K562 (cell line): ENCODE measurements around the gene PTPN11. TPM values are rescaled to one million over a fixed set of nuclear protein-coding genes. Genes with fewer than 3 reads are reported as not detected.

Experiments used
- ATAC-seq: fragments of 200-7000 bp; cut with Tn5 transposase; 3 replicates; pipeline ENCODE4 v1.9.1; 2020; ENCODE audit warnings: moderate library complexity
- BruUV-seq: library from RNA; stranded (reverse); fragments of 400-500 nt; replicated peaks from 2 replicates; lab custom pipeline; 2021; lab: Mats Ljungman, UMichigan
- CTCF ChIA-PET: fragments of 300-600 bp; formaldehyde crosslinking; extraction: SDS; loops from one replicate; lab custom pipeline; 2021; ENCODE audit warnings: low intra/inter-chr PET ratio; lab: Yijun Ruan, JAX
- POLR2A ChIA-PET: fragments of 300-600, 350-650 bp; sonication (Branson Sonifier 250); formaldehyde crosslinking; extraction: SDS; loops from one replicate; lab custom pipeline; 2021; ENCODE audit warnings: antibody characterized with exemption, inconsistent platforms; lab: Yijun Ruan, JAX
- DNase-seq, 4 experiments: peaks; one replicate each; pipeline versions ENCODE4 v3.0.0 to v3.0.0-alpha.2; 2011 to 2018; ENCODE audit warnings: low spot score in 3 of 4, mixed read lengths in 3 of 4; ENCODE audit errors: extremely low read depth in 1 of 4
- FAIRE-seq: peaks from 2 replicates; lab custom pipeline; 2011; peaks lifted over from hg19 to GRCh38; lab: Jason Lieb, UNC
- H2AFZ ChIP-seq: 2 replicates; pipeline ENCODE4 v1.6.0; 2011; ENCODE audit warnings: low read depth, low read length, control low read depth, inconsistent platforms
- H3K27ac ChIP-seq: fragments of 200-600 bp; 3 replicates; pipeline ENCODE4 v1.8.0; 2011; ENCODE audit warnings: low read depth, mild to moderate bottlenecking, control low read depth, inconsistent platforms, low read length, moderate library complexity, mixed read lengths; ENCODE audit errors: extremely low read depth
- H3K27me3 ChIP-seq, 2 experiments: fragments of 300-600 bp in 1 of 2; 2 replicates in 1 of 2; 3 replicates in 1 of 2; pipeline versions ENCODE4 v1.6.0 to v1.8.0; 2011; ENCODE audit warnings: inconsistent platforms in 2 of 2, low read length in 2 of 2, mild to moderate bottlenecking in 1 of 2, mixed read lengths in 1 of 2, moderate library complexity in 1 of 2; ENCODE audit not compliant: control insufficient read depth in 2 of 2, insufficient read depth in 2 of 2
- H3K36me3 ChIP-seq: fragments of 300-600 bp; 3 replicates; pipeline ENCODE4 v1.8.0; 2011; ENCODE audit warnings: mild to moderate bottlenecking, low read length, inconsistent platforms; ENCODE audit not compliant: control insufficient read depth, insufficient read depth
- H3K4me1 ChIP-seq, 2 experiments: fragments of 200-600 bp in 1 of 2; replicated peaks in 1 of 2; 2 replicates in 1 of 2; 3 replicates in 1 of 2; pipeline versions ENCODE4 v1.5.1 to v1.8.0; 2011; ENCODE audit warnings: inconsistent platforms in 2 of 2, low read length in 2 of 2, mild to moderate bottlenecking in 1 of 2, mixed read lengths in 1 of 2, moderate library complexity in 1 of 2; ENCODE audit not compliant: control insufficient read depth in 2 of 2, insufficient read depth in 2 of 2
- H3K4me2 ChIP-seq: 2 replicates; pipeline ENCODE4 v1.6.1; 2011; ENCODE audit warnings: low read length, control low read depth, inconsistent platforms, mixed read lengths; ENCODE audit not compliant: insufficient read depth
- H3K4me3 ChIP-seq: fragments of 200-600 bp; sonication (generic), shearing (Covaris generic); 2 replicates; pipeline ENCODE4 v1.5.1; 2016; ENCODE audit warnings: control low read depth, inconsistent platforms
- H3K79me2 ChIP-seq: fragments of 200-600 bp; 3 replicates; pipeline ENCODE4 v1.8.0; 2011; ENCODE audit warnings: low read length, inconsistent platforms; ENCODE audit not compliant: control insufficient read depth, insufficient read depth
- H3K9ac ChIP-seq, 2 experiments: 2 replicates each; pipeline versions ENCODE4 v1.6.0 to v1.6.1; 2011; ENCODE audit warnings: low read depth in 2 of 2, low read length in 2 of 2, control low read depth in 1 of 2, inconsistent platforms in 1 of 2, mild to moderate bottlenecking in 1 of 2, mixed read lengths in 1 of 2; ENCODE audit not compliant: insufficient read depth in 1 of 2
- H3K9me1 ChIP-seq: one replicate; pipeline ENCODE4 v1.6.0; 2011; ENCODE audit warnings: inconsistent platforms, mild to moderate bottlenecking, low read length, moderate library complexity; ENCODE audit not compliant: control insufficient read depth, insufficient read depth
- H3K9me3 ChIP-seq: replicated peaks from 2 replicates; pipeline ENCODE4 v1.5.1; 2011; ENCODE audit warnings: low read depth, low read length, inconsistent platforms; ENCODE audit not compliant: control insufficient read depth, insufficient read depth
- H4K20me1 ChIP-seq: replicated peaks from 2 replicates; pipeline ENCODE4 v1.6.1; 2011; ENCODE audit warnings: low read length, inconsistent platforms, mixed read lengths; ENCODE audit not compliant: control insufficient read depth, insufficient read depth
- CREBBP ChIP-seq: IDR thresholded peaks from one replicate; pipeline ENCODE4 v1.6.1; 2012; ENCODE audit warnings: low read depth, mild to moderate bottlenecking, control low read depth, inconsistent platforms, low read length
- ELK1 ChIP-seq: sonication (generic); formaldehyde crosslinking; IDR thresholded peaks from 2 replicates; pipeline ENCODE4 v1.8.1; 2022; ENCODE audit warnings: missing genetic modification reagents
- FOXO4 ChIP-seq: fragments of 450-650 bp; formaldehyde crosslinking; IDR thresholded peaks from 2 replicates; pipeline ENCODE4 v1.4.0; 2020; ENCODE audit warnings: mild to moderate bottlenecking, moderate library complexity
- GTF2A2 ChIP-seq: IDR thresholded peaks from 2 replicates; pipeline ENCODE4 v1.6.1; 2016; ENCODE audit warnings: mild to moderate bottlenecking, missing genetic modification characterization, missing compliant biosample characterization
- HMBOX1 ChIP-seq: sonication (generic); IDR thresholded peaks from 2 replicates; pipeline ENCODE4 v1.6.1; 2016
- HSF4 ChIP-seq: fragments of 250-450 bp; sonication (Bioruptor Pico); IDR thresholded peaks from 2 replicates; pipeline ENCODE4 v2.1.2; 2022; ENCODE audit warnings: mild to moderate bottlenecking, moderate library complexity, borderline replicate concordance
- L3MBTL2 ChIP-seq: fragments of 450-650 bp; IDR thresholded peaks from 2 replicates; pipeline ENCODE4 v1.6.1; 2016; ENCODE audit warnings: mild to moderate bottlenecking, moderate library complexity
- ZBTB7A ChIP-seq: IDR thresholded peaks from 2 replicates; pipeline ENCODE4 v1.6.1; 2011; ENCODE audit warnings: low read depth, mild to moderate bottlenecking, low read length, moderate library complexity, borderline replicate concordance; ENCODE audit not compliant: control insufficient read depth
- ZNF518B ChIP-seq: fragments of 250-450 bp; sonication (Bioruptor Pico); IDR thresholded peaks from 2 replicates; pipeline ENCODE4 v1.5.0; 2021; ENCODE audit warnings: mild to moderate bottlenecking, moderate library complexity
- ZNF57 ChIP-seq: fragments of 450-650 bp; formaldehyde crosslinking; IDR thresholded peaks from 2 replicates; pipeline ENCODE4 v1.4.0; 2020; ENCODE audit warnings: mild to moderate bottlenecking, moderate library complexity
- ZNF77 ChIP-seq: fragments of 250-450 bp; sonication (Bioruptor Pico); IDR thresholded peaks from 2 replicates; pipeline ENCODE4 v1.5.0; 2020
- WGBS: fragments of 100-300 bp; shearing (Covaris generic); methylation state at CpG from one replicate; pipeline ENCODE4 v1.1.6; 2016; ENCODE audit warnings: low coverage, mixed read lengths; ENCODE audit not compliant: insufficient coverage; ENCODE audit errors: missing lambda C conversion rate; 5-methylcytosine and 5-hydroxymethylcytosine counted together
- in situ Hi-C: fragments of 300-500 bp; cut with MboI; formaldehyde crosslinking; loops from 4 replicates; pipeline ENCODE4 v1.15.0; 2018; ENCODE audit warnings: inconsistent platforms, mixed read lengths
- intact Hi-C: fragments of 100-400 bp; cut with micrococcal nuclease; formaldehyde crosslinking; loops from 2 replicates; pipeline ENCODE4 v1.14.2; 2022
- polyA plus RNA-seq, 8 experiments: library from polyadenylated mRNA; depleted of rRNA in 4 of 8; stranded (reverse) in 5 of 8; unstranded in 3 of 8; fragments of >200 nt; fragmentation: Nextera tagmentation in 2 of 8; fragmentation: Illumina TruSeq in 1 of 8; extraction: Ambion mirVana in 2 of 8; extraction: Trizol in 1 of 8; gene quantifications; 2 replicates each; pipeline versions ENCODE4 v1.2.1 to v1.2.3, GENCODE V29; 2011 to 2014; ENCODE audit warnings: inconsistent platforms in 1 of 8, missing spikeins in 1 of 8
- total RNA-seq, 7 experiments: library from RNA; depleted of rRNA in 6 of 7; stranded (reverse); fragments of >200 nt in 6 of 7; fragmentation: Illumina TruSeq in 2 of 7; extraction: Trizol in 2 of 7; gene quantifications; 2 replicates each; pipeline versions ENCODE4 v1.2.1 to v1.2.3, GENCODE V29; 2011 to 2021; ENCODE audit warnings: low replicate concordance in 1 of 7

The PTPN11 gene
- total and polyA plus RNA-seq, 9 of the 15 experiments (the other 6 are each of a cell fraction or from before 2014, with no cell fraction given), result 22.5 to 126 (median 79.7) TPM

DNA sequence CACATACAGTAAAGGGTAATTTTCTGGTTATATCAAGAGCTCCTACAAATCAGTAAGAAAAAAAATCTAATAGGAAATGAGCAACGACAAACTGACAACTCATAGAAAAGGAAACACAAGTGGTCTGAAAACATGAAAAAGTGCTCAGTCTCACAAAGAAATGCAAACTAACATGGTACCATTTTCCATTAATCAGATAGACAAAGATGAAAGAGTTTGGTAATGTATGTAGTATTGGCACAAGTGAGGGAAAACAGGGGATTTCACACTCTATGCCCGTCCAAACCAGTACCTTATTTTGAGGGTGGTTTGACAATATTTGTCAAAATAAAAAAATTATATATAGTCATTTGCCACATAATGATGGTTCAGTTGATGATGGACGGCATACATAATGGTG is 13.2 kb downstream of the PTPN11 start:
- Histone ChIP-seq H2AFZ (no peak overlapping the region), H3K27me3 (no peaks in the 10 kb centered on the region), H3K27ac (no peak overlapping the region), H3K4me2 (no peak overlapping the region), H3K9me3 (no peaks in the 10 kb centered on the region), H3K9ac (no peak overlapping the region), H3K4me3 (no peak overlapping the region)
- no peak for ATAC-seq
- CTCF ChIA-PET, result no interaction called here
- intact Hi-C loops, result no loop called here
- TF ChIP-seq ZBTB7A (no peak), HSF4 (CRISPR knock-in tag) (no peak), CREBBP (no peak), GTF2A2 (tag) (no peak), L3MBTL2 (no peak), ZNF518B (CRISPR knock-in tag) (no peak), ZNF57 (CRISPR knock-in tag) (no peak), HMBOX1 (no peak), ELK1 (CRISPR knock-in tag) (no peak), ZNF77 (no peak), FOXO4 (CRISPR knock-in tag) (no peak)
- TF ChIP-seq, all 486 proteins: peak for 0
- no TSS peak for BruUV-seq
- Histone ChIP-seq H4K20me1 (no peaks in the 10 kb centered on the region), H3K79me2 (peaks cover 79% of the 10 kb centered on the region), H3K36me3 (peaks cover 22% of the 10 kb centered on the region; the same call in 1 of the 3 replicates), H3K9me1 (no peaks in the 10 kb centered on the region), H3K4me1 (0 out of 5 replicates have a peak, but pooled peaks cover 0 to 4% of the 10 kb centered on the region in 2 experiments)
- no peak for DNase-seq
- in situ Hi-C loops, result no loop called here
- WGBS, result 93% methylated on average over 3 of the region's 3 CpGs
- POLR2A ChIA-PET, result no interaction called here
- no peak for FAIRE-seq
